SH-SY5Y (cell line): ENCODE results near the gene KLHL13.

ENCODE experiments used
- GATA2 ChIP-seq: IDR thresholded peaks from 2 replicates; pipeline ENCODE4 v1.6.1; 2011; ENCODE audit warnings: mild to moderate bottlenecking, low read depth, low read length
- GATA3 ChIP-seq: IDR thresholded peaks from 2 replicates; pipeline ENCODE4 v1.6.1; 2011; ENCODE audit warnings: low read depth, mild to moderate bottlenecking, low read length, moderate library complexity

GRCh38 chrX:118131336-118131735 is 14.7 kb upstream of the KLHL13 start:
- TF ChIP-seq GATA2: no peak
- no peak for TF ChIP-seq GATA3
